H1 (cell line): Measurements from ENCODE around the gene ZNF143.
"Not testable (repeated sequence)": the region's sequence is repeated elsewhere in the genome, so short reads cannot be mapped to it uniquely, and the experiment has no call there.

Experiments used
- CREB1 ChIP-seq: IDR thresholded peaks from 2 replicates; pipeline ENCODE4 v1.6.1; 2012; ENCODE audit warnings: inconsistent platforms
- EGR1 ChIP-seq: IDR thresholded peaks from 2 replicates; pipeline ENCODE4 v1.6.1; 2011; ENCODE audit warnings: low read depth, low read length, borderline replicate concordance
- EZH2 ChIP-seq: fragments of 200-600 bp; sonication (generic); IDR thresholded peaks from 2 replicates; pipeline ENCODE4 v1.7.1; 2012; ENCODE audit warnings: low read depth, mild to moderate bottlenecking, moderate library complexity, low read length, inconsistent platforms; ENCODE audit not compliant: severe bottlenecking
- FOSL1 ChIP-seq: IDR thresholded peaks from 2 replicates; pipeline ENCODE4 v1.6.1; 2011; ENCODE audit warnings: mild to moderate bottlenecking, low read depth, low read length, moderate library complexity; ENCODE audit not compliant: insufficient read depth
- JUND ChIP-seq: IDR thresholded peaks from 2 replicates; pipeline ENCODE4 v1.6.1; 2011; ENCODE audit warnings: mild to moderate bottlenecking, improper control_type of control experiment, low read length
- MAFK ChIP-seq: IDR thresholded peaks from 2 replicates; pipeline ENCODE4 v1.6.1; 2012; ENCODE audit warnings: low read depth, mild to moderate bottlenecking, improper control_type of control experiment, low read length
- POLR2A ChIP-seq, 2 experiments: IDR thresholded peaks; 1 replicate in 1 of 2; 2 replicates in 1 of 2; pipeline ENCODE4 v1.6.1; 2011; ENCODE audit warnings: low read depth in 2 of 2, low read length in 2 of 2, mild to moderate bottlenecking in 2 of 2; ENCODE audit errors: control extremely low read depth in 1 of 2
- POLR2AphosphoS5 ChIP-seq: IDR thresholded peaks from 2 replicates; pipeline ENCODE4 v1.6.1; 2011; ENCODE audit warnings: low read depth, low read length
- RAD21 ChIP-seq, 2 experiments: IDR thresholded peaks in 1 of 2; conservative IDR thresholded peaks in 1 of 2; 2 replicates each; pipeline ENCODE4 v1.6.1; 2011; ENCODE audit warnings: low read depth in 2 of 2, low read length in 2 of 2, improper control_type of control experiment in 1 of 2, inconsistent platforms in 1 of 2, mild to moderate bottlenecking in 1 of 2, moderate library complexity in 1 of 2
- SAP30 ChIP-seq: fragments of 300-600 bp; sonication (generic); IDR thresholded peaks from 2 replicates; pipeline ENCODE4 v1.7.1; 2012; ENCODE audit warnings: low read length, moderate library complexity, mild to moderate bottlenecking, inconsistent platforms; ENCODE audit not compliant: insufficient read depth, insufficient replicate concordance
- SRF ChIP-seq: IDR thresholded peaks from 2 replicates; pipeline ENCODE4 v1.6.1; 2011; ENCODE audit warnings: mild to moderate bottlenecking, low read depth, low read length, moderate library complexity
- SUZ12 ChIP-seq: fragments of 200-600 bp; sonication (generic); IDR thresholded peaks from 2 replicates; pipeline ENCODE4 v1.6.1; 2012; ENCODE audit warnings: mild to moderate bottlenecking, inconsistent platforms, low read length, moderate library complexity, mixed read lengths
- ZNF274 ChIP-seq: IDR thresholded peaks from 2 replicates; pipeline ENCODE4 v1.7.0; 2012; ENCODE audit warnings: low read length, borderline replicate concordance; ENCODE audit errors: extremely low read depth

GRCh38 chr11:9549216-9549615 is 88.4 kb downstream of the ZNF143 start:
- TF ChIP-seq FOSL1; POLR2AphosphoS5; ZNF274; CREB1; RAD21 (IDR thresholded peaks at IDR 0.05 in 1 of 2, conservative IDR thresholded peaks at IDR 0.05 in 1 of 2; ENCODE audit: low read depth in 2 of 2, low read length in 2 of 2); POLR2A (IDR thresholded peaks at IDR 0.05; ENCODE audit: control extremely low read depth in 1 of 2, low read depth in 2 of 2, low read length in 2 of 2); JUND; EGR1; SRF; SAP30; EZH2; MAFK; SUZ12: not testable (repeated sequence)
